PC-9 (cell line): ENCODE data around the gene CHRNB1. TPM values are rescaled to one million over a fixed set of nuclear protein-coding genes. Genes with fewer than 3 reads are reported as not detected.

ENCODE experiments used
- BruUV-seq: library from RNA; stranded (reverse); fragments of 400-500 nt; replicated peaks from 2 replicates; lab custom pipeline; 2021; lab: Mats Ljungman, UMichigan
- CTCF ChIA-PET: fragments of 300-600 bp; sonication (Branson Sonifier 250); formaldehyde crosslinking; loops from one replicate; lab custom pipeline; 2022; ENCODE audit warnings: antibody characterized with exemption; lab: Charles Lee
- POLR2A ChIA-PET: fragments of 300-600 bp; sonication (Branson Sonifier 250); formaldehyde crosslinking; loops from one replicate; lab custom pipeline; 2022; ENCODE audit warnings: antibody characterized with exemption; ENCODE audit not compliant: unreplicated experiment; lab: Charles Lee
- DNase-seq, 2 experiments: peaks; one replicate each; pipeline versions ENCODE4 v3.0.0 to v3.0.0-alpha.2; 2015 to 2022; ENCODE audit warnings: mixed read lengths in 1 of 2
- H2AFZ ChIP-seq: fragments of 200-600 bp; sonication (generic); 2 replicates; pipeline ENCODE4 v1.8.1; 2017; ENCODE audit warnings: antibody characterized with exemption
- H3F3A ChIP-seq: fragments of 200-600 bp; sonication (generic); 2 replicates; pipeline ENCODE4 v1.8.1; 2017; ENCODE audit warnings: antibody characterized with exemption, mild to moderate bottlenecking, low read depth; ENCODE audit not compliant: insufficient read depth
- H3K27ac ChIP-seq: fragments of 200-600 bp; sonication (generic); 2 replicates; pipeline ENCODE4 v1.6.1; 2016; ENCODE audit warnings: mixed run types
- H3K27me3 ChIP-seq: fragments of 200-600 bp; sonication (generic); 2 replicates; pipeline ENCODE4 v1.6.1; 2016; ENCODE audit warnings: low read depth, mixed run types; ENCODE audit not compliant: insufficient read depth
- H3K36me3 ChIP-seq: fragments of 200-600 bp; sonication (generic); 2 replicates; pipeline ENCODE4 v1.6.1; 2016; ENCODE audit warnings: low read depth, mixed run types
- H3K4me1 ChIP-seq: fragments of 200-600 bp; sonication (generic); replicated peaks from 2 replicates; pipeline ENCODE4 v1.6.1; 2016; ENCODE audit warnings: mixed run types; ENCODE audit not compliant: insufficient read depth
- H3K4me2 ChIP-seq: fragments of 200-600 bp; sonication (generic); 2 replicates; pipeline ENCODE4 v1.6.1; 2017; ENCODE audit warnings: mixed run types
- H3K4me3 ChIP-seq: fragments of 200-600 bp; sonication (generic); 2 replicates; pipeline ENCODE4 v1.6.1; 2016; ENCODE audit warnings: mixed run types
- H3K79me2 ChIP-seq: fragments of 200-600 bp; sonication (generic); 2 replicates; pipeline ENCODE4 v1.6.1; 2017; ENCODE audit warnings: low read depth, mixed run types
- H3K9me2 ChIP-seq: fragments of 200-600 bp; sonication (generic); 2 replicates; pipeline ENCODE4 v1.8.1; 2017; ENCODE audit warnings: mild to moderate bottlenecking; ENCODE audit not compliant: insufficient read depth
- H3K9me3 ChIP-seq: fragments of 200-600 bp; sonication (generic); 2 replicates; pipeline ENCODE4 v1.8.1; 2016; ENCODE audit warnings: low read depth; ENCODE audit not compliant: insufficient read depth
- H4K20me1 ChIP-seq: fragments of 200-600 bp; sonication (generic); 2 replicates; pipeline ENCODE4 v1.8.1; 2017; ENCODE audit not compliant: insufficient read depth
- CTCF ChIP-seq: fragments of 200-600 bp; sonication (generic); conservative IDR thresholded peaks from 2 replicates; pipeline ENCODE4 v1.6.1; 2017; ENCODE audit warnings: mixed run types, antibody characterized with exemption, mild to moderate bottlenecking, moderate library complexity
- EZH2 ChIP-seq: fragments of 200-600 bp; sonication (generic); IDR thresholded peaks from 2 replicates; pipeline ENCODE4 v1.8.0; 2017; ENCODE audit warnings: antibody characterized with exemption, low read depth
- intact Hi-C: fragments of 100-400 bp; cut with micrococcal nuclease; formaldehyde crosslinking; loops from one replicate; pipeline ENCODE4 v1.10.0; 2022; ENCODE audit not compliant: unreplicated experiment
- total RNA-seq: library from RNA; stranded (reverse); gene quantifications from 2 replicates; pipeline ENCODE4 v1.2.3, GENCODE V29; 2021

The CHRNB1 gene
- total RNA-seq, 1 experiment from 2014 or later = 53.4 TPM

- Histone ChIP-seq H3K9me3 (no peaks in the 10 kb centered on the region), H4K20me1 (no peaks in the 10 kb centered on the region), H3K4me2 (no peak overlapping the region), H3F3A (no peaks in the 10 kb centered on the region), H3K27me3 (no peaks in the 10 kb centered on the region), H3K4me3 (no peak overlapping the region), H3K27ac (no peak overlapping the region), H3K79me2 (no peaks in the 10 kb centered on the region), H2AFZ (no peak overlapping the region), H3K36me3 (no peaks in the 10 kb centered on the region), H3K4me1 (no peaks in the 10 kb centered on the region; the same call in 1 of the 2 replicates), H3K9me2 (no peaks in the 10 kb centered on the region)
- ChIA-PET CTCF (no interaction called here), POLR2A (no interaction called here)
- no peak for DNase-seq
- intact Hi-C loops = no loop called here
- no TSS peak for BruUV-seq
- TF ChIP-seq EZH2 (no peak), CTCF (no peak)
Measured at GRCh38 chr17:7408863-7409262, 36.0 kb upstream of the CHRNB1 start.

GRCh38 chr17:7409716-7410115 lies 35.1 kb upstream of the CHRNB1 start:
- no peaks in the 10 kb centered on the region; the same call in 1 of the 2 replicates for H3K4me1 ChIP-seq
- no peak overlapping the region for H2AFZ ChIP-seq
- intact Hi-C loops = no loop called here
- no peak for TF ChIP-seq CTCF
- no peak for TF ChIP-seq EZH2
- H3K36me3 ChIP-seq = no peaks in the 10 kb centered on the region
- no peak overlapping the region for H3K27ac ChIP-seq
- ChIA-PET POLR2A (no interaction called here), CTCF (no interaction called here)
- no peaks in the 10 kb centered on the region for H4K20me1 ChIP-seq
- H3F3A ChIP-seq = no peaks in the 10 kb centered on the region
- no peaks in the 10 kb centered on the region for H3K27me3 ChIP-seq
- H3K4me2 ChIP-seq = no peak overlapping the region
- DNase-seq = no peak
- H3K9me3 ChIP-seq = no peaks in the 10 kb centered on the region
- H3K9me2 ChIP-seq = no peaks in the 10 kb centered on the region
- no peaks in the 10 kb centered on the region for H3K79me2 ChIP-seq
- BruUV-seq = no TSS peak
- H3K4me3 ChIP-seq = no peak overlapping the region

- no peak overlapping the region for H3K27ac ChIP-seq
- no peaks in the 10 kb centered on the region for H3K36me3 ChIP-seq
- ChIA-PET POLR2A (no interaction called here), CTCF (no interaction called here)
- H3K9me2 ChIP-seq = no peaks in the 10 kb centered on the region
- H3F3A ChIP-seq = no peaks in the 10 kb centered on the region
- BruUV-seq = no TSS peak
- TF ChIP-seq CTCF = no peak
- TF ChIP-seq EZH2 = no peak
- no peaks in the 10 kb centered on the region for H3K27me3 ChIP-seq
- H3K4me3 ChIP-seq = no peak overlapping the region
- no peaks in the 10 kb centered on the region for H4K20me1 ChIP-seq
- no peaks in the 10 kb centered on the region for H3K79me2 ChIP-seq
- no peak overlapping the region for H2AFZ ChIP-seq
- no peaks in the 10 kb centered on the region for H3K9me3 ChIP-seq
- H3K4me2 ChIP-seq = no peak overlapping the region
- intact Hi-C loops = no loop called here
- H3K4me1 ChIP-seq = no peaks in the 10 kb centered on the region; the same call in 1 of the 2 replicates
- DNase-seq = no peak
Measured at GRCh38 chr17:7410634-7411426, 34.0 kb upstream of the CHRNB1 start.
